GM19438 (cell line): Measurements from ENCODE around the gene TRMT44.
"Not testable (repeated sequence)": the region's sequence is repeated elsewhere in the genome, so short reads cannot be mapped to it uniquely, and the experiment has no call there.

ENCODE experiments used
- ATAC-seq: cut with Tn5 transposase; IDR thresholded peaks from one replicate; pipeline ENCODE4 v1.9.1; 2021; ENCODE audit warnings: low read depth; ENCODE audit not compliant: unreplicated experiment

Gene TRMT44

DNA sequence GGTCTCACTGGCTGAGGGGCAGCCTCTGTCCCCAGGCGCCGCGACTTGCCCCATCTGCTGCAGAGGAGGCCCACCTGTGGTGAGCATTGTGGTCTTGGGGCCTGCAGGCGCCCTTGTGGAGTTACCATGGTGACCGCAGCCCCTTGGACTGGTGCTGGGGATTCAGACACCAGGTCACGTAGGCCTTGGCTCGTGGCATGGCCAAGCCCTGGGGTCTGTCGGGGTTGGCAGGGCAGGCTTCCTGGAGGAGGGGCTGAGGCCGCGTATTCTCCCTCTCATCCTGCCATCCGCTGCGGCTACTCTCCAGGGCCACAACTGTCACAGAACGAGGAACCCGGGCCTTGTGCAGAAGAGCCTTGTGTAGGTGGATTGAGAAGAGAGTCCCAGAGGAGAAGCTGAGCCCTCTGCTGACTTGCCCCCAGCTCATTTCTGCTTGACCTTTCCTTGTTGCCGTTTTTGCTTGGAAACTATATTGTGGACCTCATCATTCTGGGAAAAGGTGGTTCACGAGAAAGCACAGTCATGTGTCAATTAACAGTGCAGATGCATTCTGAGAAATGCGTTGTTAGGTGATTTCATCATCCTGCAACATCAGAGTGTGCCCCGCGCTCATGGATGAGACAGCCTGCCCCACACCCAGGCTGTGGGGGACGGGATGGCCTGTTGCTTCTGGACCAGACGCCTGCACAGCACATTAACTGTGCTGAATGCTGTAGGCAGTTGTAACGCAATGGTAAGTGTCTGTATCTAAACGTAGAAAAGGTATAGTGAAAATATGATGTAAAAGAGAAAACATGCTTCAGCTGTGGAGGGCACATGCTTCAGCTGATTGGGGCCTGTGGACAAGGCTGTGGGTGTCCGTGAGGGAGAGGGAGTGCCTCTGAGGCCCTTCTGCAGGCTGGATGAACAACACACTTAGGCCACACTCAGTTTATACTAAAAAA lies 38.5 kb downstream of the TRMT44 start:
- no peak for ATAC-seq

DNA sequence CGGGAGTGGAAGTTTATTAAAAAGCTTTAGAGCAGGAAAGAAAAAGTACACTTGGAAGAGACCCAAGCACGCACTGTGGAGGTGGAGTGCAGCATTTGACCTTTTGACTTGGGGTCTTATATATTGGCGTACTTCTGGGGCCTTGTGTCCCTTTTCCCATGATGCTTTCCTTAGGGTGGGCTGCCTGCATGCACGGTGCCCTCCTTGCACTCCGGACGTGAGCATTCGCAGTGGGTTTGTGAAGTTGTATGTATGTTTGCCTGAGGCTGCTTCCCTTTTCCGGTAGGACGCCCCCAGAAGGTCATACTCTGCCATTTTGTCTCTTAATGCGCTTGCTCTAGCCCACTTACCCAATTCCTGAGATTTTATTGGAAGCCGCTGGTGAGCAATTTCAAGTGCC lies 39.6 kb downstream of the TRMT44 start:
- ATAC-seq = no peak

GRCh38 chr4:8486643-8487042 lies 46.1 kb downstream of the TRMT44 start:
- not testable (repeated sequence) for ATAC-seq

DNA sequence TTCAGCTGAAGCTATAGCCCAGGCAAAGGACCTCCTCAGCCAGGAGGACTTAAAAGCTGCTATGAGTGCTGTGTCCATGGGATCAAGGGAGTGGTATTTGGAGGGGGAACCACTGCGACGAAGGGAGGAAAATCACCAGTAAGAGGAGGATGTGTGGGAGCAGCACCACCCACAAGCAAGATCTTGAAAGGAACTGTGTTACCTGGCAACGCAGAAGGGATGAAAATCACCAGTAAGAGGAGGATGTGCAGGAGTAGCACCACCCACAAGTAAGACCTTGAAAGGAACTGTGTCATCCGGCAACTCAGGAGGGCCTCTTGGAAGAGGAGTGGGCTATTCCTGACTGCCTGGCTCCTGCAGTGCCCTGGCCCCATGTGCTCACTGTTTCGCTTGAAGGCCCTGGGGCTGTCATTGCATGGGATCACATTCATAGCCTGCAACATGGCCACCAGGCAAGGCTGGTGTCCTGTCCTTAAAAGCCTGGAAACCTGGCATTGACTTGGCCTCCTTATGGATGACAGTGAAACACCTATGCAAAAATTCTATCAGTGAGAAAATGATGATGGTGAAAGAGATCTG lies 48.3 kb downstream of the TRMT44 start:
- no peak for ATAC-seq

DNA sequence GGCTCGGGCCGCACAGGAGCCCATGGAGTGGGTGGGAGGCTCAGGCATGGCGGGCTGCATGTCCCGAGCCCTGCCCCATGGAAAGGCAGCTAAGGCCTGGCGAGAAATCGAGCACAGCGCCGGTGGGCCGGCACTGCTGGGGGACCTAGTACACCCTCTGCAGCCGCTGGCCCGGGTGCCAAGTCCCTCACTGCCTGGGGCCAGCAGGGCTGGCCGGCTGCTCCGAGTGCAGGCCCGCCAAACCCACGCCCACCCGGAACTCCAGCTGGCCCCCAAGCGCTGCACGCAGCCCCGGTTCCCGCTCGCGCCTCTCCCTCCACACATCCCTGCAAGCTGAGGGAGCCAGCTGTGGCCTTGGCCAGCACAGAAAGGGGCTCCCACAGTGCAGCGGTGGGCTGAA lies 50.9 kb downstream of the TRMT44 start:
- not testable (repeated sequence) for ATAC-seq

DNA sequence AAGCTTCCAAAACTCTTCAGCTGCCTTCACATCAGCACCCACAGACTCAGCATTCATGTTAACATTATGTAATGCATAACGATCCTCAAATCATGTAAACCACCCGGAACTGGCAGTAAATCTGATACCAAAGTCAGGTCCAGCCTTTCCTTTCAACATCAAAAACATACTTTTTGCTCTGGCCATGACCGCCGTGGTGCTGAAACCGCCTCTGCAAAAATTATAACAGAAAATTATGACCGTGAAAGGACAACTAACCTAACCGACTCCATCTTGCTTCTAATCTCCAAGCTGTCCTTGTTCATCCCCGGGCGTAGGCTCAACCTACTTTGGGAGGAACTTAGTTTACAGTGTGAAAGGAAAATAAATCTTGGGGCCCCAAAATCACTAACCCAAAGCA lies 51.6 kb downstream of the TRMT44 start:
- ATAC-seq = no peak

DNA sequence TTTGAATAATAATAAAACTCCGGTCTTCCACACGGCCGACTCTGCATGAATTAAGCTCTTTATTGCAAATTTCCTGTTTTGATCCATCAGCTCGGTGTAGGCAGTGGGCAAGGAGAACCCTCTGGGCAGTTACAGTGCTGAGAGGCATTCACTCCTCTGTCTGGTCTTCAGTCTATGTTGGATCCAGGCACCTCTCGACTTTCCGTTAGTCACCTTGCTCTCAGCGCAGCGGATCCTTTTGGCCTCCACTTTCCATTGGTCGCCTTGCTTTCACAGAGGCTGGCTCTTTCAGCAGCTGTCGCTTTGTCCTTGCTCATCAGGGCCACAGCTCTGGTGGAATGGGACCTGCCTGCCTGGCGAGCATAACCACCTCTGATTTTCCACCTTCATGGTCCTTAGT lies 52.9 kb downstream of the TRMT44 start:
- no peak for ATAC-seq

DNA sequence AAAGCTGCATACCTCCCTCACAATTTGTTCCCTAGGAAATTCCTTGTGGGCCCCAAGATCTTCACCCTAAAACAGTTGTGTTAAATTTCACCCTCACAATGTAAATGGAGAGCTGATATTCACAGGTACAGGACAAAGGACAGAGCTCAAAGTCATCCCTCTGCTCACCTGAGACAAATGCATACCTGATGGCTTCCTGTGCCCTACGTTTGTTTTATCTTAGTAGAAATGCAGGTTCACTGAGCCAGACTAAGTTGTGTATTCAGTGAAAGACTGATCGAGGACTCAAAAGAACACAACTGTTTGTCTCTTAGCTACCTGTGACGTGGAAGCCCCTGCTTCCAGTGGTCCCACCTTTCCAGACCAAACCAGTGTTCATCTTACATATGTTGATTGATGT lies 53.6 kb downstream of the TRMT44 start:
- no peak for ATAC-seq

- no peak for ATAC-seq
Observed at GRCh38 chr4:8494983-8495548, 54.5 kb downstream of the TRMT44 start.

DNA sequence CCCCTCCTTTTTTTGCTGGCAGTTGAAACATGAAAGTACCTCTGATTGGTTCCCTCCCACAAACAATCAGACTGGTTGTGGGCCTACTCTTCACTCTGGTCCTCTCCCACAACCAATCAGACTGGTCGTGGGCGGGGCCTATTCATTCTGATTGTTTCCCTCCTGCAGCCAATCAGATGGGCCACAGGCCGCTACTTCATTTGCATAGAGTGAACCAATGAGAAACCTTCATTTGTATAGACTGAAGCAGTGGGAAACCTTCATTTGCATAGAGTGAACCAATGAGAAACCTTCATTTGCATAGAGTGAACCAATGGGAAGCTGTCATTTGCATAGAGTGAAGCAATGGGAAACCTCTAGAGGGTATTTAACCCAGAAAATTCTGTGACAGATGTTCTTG lies 55.2 kb downstream of the TRMT44 start:
- no peak for ATAC-seq

DNA sequence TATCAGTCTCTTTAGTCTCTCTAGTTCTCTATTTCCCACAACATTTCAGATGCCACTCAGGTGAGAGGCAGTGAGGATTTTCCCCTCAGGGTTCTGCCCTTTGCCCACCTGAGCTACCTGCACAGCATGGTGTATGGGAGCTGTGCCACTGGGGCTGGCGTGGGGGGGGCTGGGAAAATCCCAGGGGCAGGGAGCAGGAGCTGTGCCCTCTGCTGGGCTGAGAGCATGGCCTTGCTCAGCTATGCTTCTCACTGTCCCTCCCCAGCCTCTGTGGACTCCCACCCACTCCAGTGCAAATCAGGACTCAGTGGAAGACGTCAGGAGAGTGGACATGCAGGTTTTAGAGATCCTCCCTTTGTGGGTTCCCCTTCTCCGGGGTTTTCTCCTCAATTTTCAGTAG lies 57.2 kb downstream of the TRMT44 start:
- ATAC-seq = no peak

GRCh38 chr4:8500966-8501365 lies 60.4 kb downstream of the TRMT44 start:
- no peak for ATAC-seq

DNA sequence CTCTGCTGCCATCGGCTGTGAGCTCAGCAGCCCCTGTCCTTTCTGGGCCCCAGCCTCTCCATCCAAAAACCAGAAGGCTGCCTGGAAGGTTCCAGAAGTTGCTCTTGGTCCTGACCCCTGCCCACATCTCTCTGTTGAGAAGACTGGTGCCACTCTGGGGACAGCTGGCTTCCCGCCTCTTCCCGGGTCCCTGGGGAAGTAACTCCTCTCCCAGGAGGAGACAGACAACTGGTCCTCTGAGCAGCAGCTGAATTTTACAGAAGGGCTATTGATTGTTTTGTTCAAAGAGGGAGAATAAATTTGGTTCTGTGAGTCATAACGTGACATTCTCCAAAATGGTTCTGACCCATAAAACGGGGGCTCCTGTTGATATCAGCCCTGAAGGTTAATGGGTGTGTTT lies 61.2 kb downstream of the TRMT44 start:
- ATAC-seq = no peak

GRCh38 chr4:8502371-8502770 lies 61.8 kb downstream of the TRMT44 start:
- no peak for ATAC-seq

GRCh38 chr4:8502836-8503585 lies 62.4 kb downstream of the TRMT44 start:
- no peak for ATAC-seq

GRCh38 chr4:8503801-8504200 lies 63.2 kb downstream of the TRMT44 start:
- ATAC-seq = no peak

GRCh38 chr4:8504279-8505007 lies 63.9 kb downstream of the TRMT44 start:
- no peak for ATAC-seq

GRCh38 chr4:8505229-8505628 lies 64.7 kb downstream of the TRMT44 start:
- no peak for ATAC-seq

GRCh38 chr4:8506006-8506372 lies 65.4 kb downstream of the TRMT44 start:
- ATAC-seq = no peak

DNA sequence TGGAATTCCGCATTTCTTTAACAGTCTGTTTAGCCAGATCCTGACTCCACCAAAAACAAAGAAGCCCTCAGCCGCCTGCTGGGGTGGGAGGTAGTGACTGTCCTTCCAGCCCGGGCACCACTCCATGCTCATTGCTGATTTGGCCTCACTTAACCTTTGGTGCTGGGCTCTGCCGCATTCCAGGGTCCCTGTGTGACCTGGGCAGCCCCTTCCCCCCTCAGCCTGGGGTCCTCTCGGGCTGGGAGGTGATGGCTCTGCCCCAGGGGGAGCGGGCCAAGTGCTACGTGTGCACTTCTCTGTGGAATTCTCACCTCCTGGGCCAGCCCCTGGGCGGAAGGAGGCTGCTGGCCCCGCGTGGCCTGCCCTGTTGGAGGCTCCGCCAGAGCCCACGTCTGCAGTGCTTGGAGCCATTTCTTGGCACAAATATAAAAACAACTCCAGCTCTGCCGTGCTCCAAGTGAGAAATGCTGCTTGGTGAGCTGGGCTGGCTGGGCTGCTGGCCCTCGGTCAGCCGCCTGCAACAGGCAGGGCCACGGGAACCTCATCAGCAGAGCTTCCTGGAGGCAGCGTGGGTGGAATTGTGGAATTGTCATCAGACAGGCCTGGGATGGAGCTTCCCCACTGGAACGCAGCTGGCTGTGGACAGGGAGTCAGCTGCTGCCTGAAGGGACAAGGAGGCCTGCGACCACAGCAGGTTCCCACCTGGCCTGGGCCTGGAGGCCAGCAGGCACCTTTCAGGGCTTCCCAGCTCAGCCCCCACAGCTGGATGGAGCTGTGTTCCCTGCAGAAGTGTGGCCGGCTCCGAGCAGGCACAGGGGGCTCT lies 66.0 kb downstream of the TRMT44 start:
- ATAC-seq = no peak
